Keratinocyte (primary cell): ENCODE results near the gene PRKCA. TPM values are rescaled to one million over a fixed set of nuclear protein-coding genes. Genes with fewer than 3 reads are reported as not detected.

Experiments
- DNase-seq: peaks from one replicate; pipeline ENCODE4 v3.0.0-alpha.2; 2011; ENCODE audit warnings: low read depth, missing footprints, low spot score
- FAIRE-seq: peaks from 2 replicates; lab custom pipeline; 2011; peaks lifted over from hg19 to GRCh38; lab: Jason Lieb, UNC
- H2AFZ ChIP-seq: 2 replicates; pipeline ENCODE4 v1.6.0; 2012; ENCODE audit warnings: low read length, control low read depth, inconsistent platforms; ENCODE audit not compliant: control insufficient read depth
- H3K27ac ChIP-seq: 2 replicates; pipeline ENCODE4 v1.5.1; 2011; ENCODE audit warnings: low read length; ENCODE audit not compliant: control insufficient read depth, insufficient read depth
- H3K27me3 ChIP-seq: 3 replicates; pipeline ENCODE4 v1.6.0; 2011; ENCODE audit warnings: low read length; ENCODE audit not compliant: control insufficient read depth, insufficient read depth; ENCODE audit errors: extremely low read depth
- H3K36me3 ChIP-seq, 2 experiments: 2 replicates in 1 of 2; 3 replicates in 1 of 2; pipeline ENCODE4 v1.5.1; 2011; ENCODE audit warnings: low read length in 2 of 2, mild to moderate bottlenecking in 1 of 2; ENCODE audit not compliant: control insufficient read depth in 2 of 2, insufficient read depth in 2 of 2; ENCODE audit errors: extremely low read depth in 1 of 2
- H3K4me1 ChIP-seq: 3 replicates; pipeline ENCODE4 v1.5.1; 2011; ENCODE audit warnings: low read length; ENCODE audit not compliant: control insufficient read depth, insufficient read depth; ENCODE audit errors: extremely low read depth
- H3K4me2 ChIP-seq: 3 replicates; pipeline ENCODE4 v1.6.0; 2011; ENCODE audit warnings: low read depth, low read length; ENCODE audit not compliant: control insufficient read depth, insufficient read depth; ENCODE audit errors: extremely low read depth
- H3K4me3 ChIP-seq, 3 experiments: fragments of 200-600 bp in 1 of 3; sonication (generic) in 1 of 3; 2 replicates in 2 of 3; 3 replicates in 1 of 3; pipeline ENCODE4 v1.5.1; 2011 to 2016; ENCODE audit warnings: low read length in 3 of 3, mild to moderate bottlenecking in 3 of 3, control low read depth in 2 of 3, inconsistent platforms in 1 of 3, low read depth in 1 of 3, mixed read lengths in 1 of 3, mixed run types in 1 of 3, moderate library complexity in 1 of 3; ENCODE audit not compliant: control insufficient read depth in 2 of 3, insufficient read depth in 2 of 3; ENCODE audit errors: extremely low read depth in 1 of 3
- H3K79me2 ChIP-seq: 2 replicates; pipeline ENCODE4 v1.6.0; 2012; ENCODE audit warnings: low read length; ENCODE audit not compliant: control insufficient read depth, insufficient read depth
- H3K9ac ChIP-seq: 3 replicates; pipeline ENCODE4 v1.6.0; 2011; ENCODE audit warnings: low read length; ENCODE audit not compliant: control insufficient read depth, insufficient read depth; ENCODE audit errors: extremely low read depth
- H3K9me1 ChIP-seq: 3 replicates; pipeline ENCODE4 v1.6.0; 2011; ENCODE audit warnings: low read length; ENCODE audit not compliant: control insufficient read depth, insufficient read depth; ENCODE audit errors: extremely low read depth
- H3K9me3 ChIP-seq: 2 replicates; pipeline ENCODE4 v1.5.1; 2012; ENCODE audit warnings: low read depth, low read length; ENCODE audit not compliant: control insufficient read depth
- H4K20me1 ChIP-seq: 3 replicates; pipeline ENCODE4 v1.6.0; 2011; ENCODE audit warnings: low read length; ENCODE audit not compliant: control insufficient read depth, insufficient read depth; ENCODE audit errors: extremely low read depth
- EZH2 ChIP-seq: IDR thresholded peaks from one replicate; pipeline ENCODE4 v1.6.1; 2012; ENCODE audit warnings: inconsistent platforms, mild to moderate bottlenecking, low read length, moderate library complexity
- dilution Hi-C: fragments of 300-500 bp; cut with MboI; formaldehyde crosslinking; loops from one replicate; pipeline ENCODE4 v1.7.0; 2020; ENCODE audit warnings: low sequenced_read_pairs; ENCODE audit not compliant: extremely low pct_ligation_motif_present
- polyA plus RNA-seq, 5 experiments: library from polyadenylated mRNA; depleted of rRNA in 3 of 5; stranded (reverse) in 3 of 5; stranded (forward) in 1 of 5; unstranded in 1 of 5; fragments of >200 nt; gene quantifications; 1 replicate in 1 of 5; 2 replicates in 3 of 5; 3 replicates in 1 of 5; pipeline versions ENCODE4 v1.2.1 to v1.2.3, GENCODE V29; 2011 to 2012; ENCODE audit warnings: missing spikeins in 2 of 5, low read depth in 1 of 5, low replicate concordance in 1 of 5
- TF ChIP-seq, protein P1 (sequence below), 3 experiments: IDR thresholded peaks in 1 of 3; conservative IDR thresholded peaks in 1 of 3; optimal IDR thresholded peaks in 1 of 3; 2 replicates in 2 of 3; 3 replicates in 1 of 3; pipeline versions ENCODE3 to v1.5.1; 2011; ENCODE audit warnings: low read length in 3 of 3, mild to moderate bottlenecking in 3 of 3, moderate library complexity in 2 of 3, control low read depth in 1 of 3, inconsistent platforms in 1 of 3; ENCODE audit not compliant: insufficient read depth in 2 of 3; ENCODE audit errors: extremely low read depth in 1 of 3

PRKCA gene
- polyA plus RNA-seq, 1 donor (not counting 4 experiments of a cell fraction or from before 2014, with no cell fraction given), result 3.6 TPM

DNA sequence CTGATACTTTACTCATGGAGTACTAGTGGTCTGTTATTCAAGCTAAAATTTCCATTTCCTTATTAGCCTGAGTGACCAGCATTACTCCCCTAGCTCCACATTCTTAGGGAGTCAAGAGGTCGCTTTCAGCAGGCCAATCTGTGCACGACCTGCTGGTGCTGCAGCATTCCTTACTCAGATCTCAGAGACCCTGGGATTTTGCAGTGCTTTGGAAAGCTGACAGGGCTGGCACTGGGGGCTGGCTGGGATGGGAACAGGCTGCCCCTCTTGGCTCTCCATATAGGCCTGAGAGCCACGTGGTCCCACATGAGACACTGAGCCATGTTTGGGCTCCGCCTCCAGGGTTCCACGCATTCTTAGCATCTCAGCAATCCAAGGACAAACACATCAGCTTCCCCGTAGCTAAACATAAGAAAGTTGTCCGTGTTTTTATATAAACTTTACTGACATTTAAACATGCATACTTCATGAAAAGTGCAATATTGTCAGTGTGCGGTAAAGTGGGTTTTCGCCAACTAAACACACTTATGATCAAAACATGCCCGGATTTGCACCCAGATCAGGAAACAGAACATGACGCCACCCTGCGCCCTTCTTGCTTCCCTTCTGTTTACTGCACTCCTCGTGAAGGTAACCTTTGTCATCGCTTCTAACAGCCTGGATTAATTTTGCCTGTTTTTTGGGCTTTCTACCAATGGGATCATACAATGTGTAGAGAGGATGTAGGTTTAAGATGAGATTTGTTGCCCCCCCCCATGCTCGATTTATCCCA lies 278.0 kb downstream of the PRKCA start:
- no peak for DNase-seq

DNA sequence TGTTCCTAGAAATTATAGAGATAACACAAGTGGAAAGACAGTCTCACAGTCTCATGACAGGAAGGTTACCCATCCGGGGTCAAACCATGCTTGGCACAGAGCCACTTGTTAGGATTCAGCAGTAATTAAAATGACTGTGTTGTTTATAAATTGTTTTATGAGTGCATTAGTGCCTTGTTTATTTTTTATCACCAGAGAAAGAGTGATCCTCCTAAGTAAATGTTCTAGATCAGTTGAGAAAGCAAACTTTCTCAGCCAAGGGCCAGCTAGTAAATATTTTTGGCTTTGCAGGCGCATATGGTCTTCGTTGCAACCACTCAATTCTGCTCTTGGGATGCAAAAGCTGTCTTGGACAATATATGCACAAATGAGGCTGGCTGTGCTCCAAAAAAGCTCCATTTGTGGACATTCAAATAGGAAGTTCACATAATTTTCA lies 278.6 kb downstream of the PRKCA start:
- no peaks in the 10 kb centered on the region for H3K4me1 ChIP-seq
- FAIRE-seq (no peak), DNase-seq (no peak)
- no peak overlapping the region for H3K4me3 ChIP-seq
- no peak overlapping the region for H2AFZ ChIP-seq
- no peaks in the 10 kb centered on the region for H4K20me1 ChIP-seq
- no peak overlapping the region for H3K27ac ChIP-seq
- H3K4me2 ChIP-seq, result no peak overlapping the region
- dilution Hi-C loops, result no loop called here
- no peaks in the 10 kb centered on the region for H3K9me1 ChIP-seq
- TF ChIP-seq EZH2, result no peak
- TF ChIP-seq, protein P1, sequence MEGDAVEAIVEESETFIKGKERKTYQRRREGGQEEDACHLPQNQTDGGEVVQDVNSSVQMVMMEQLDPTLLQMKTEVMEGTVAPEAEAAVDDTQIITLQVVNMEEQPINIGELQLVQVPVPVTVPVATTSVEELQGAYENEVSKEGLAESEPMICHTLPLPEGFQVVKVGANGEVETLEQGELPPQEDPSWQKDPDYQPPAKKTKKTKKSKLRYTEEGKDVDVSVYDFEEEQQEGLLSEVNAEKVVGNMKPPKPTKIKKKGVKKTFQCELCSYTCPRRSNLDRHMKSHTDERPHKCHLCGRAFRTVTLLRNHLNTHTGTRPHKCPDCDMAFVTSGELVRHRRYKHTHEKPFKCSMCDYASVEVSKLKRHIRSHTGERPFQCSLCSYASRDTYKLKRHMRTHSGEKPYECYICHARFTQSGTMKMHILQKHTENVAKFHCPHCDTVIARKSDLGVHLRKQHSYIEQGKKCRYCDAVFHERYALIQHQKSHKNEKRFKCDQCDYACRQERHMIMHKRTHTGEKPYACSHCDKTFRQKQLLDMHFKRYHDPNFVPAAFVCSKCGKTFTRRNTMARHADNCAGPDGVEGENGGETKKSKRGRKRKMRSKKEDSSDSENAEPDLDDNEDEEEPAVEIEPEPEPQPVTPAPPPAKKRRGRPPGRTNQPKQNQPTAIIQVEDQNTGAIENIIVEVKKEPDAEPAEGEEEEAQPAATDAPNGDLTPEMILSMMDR (optimal IDR thresholded peaks at IDR 0.05 in 1 of 3, IDR thresholded peaks at IDR 0.05 in 1 of 3, conservative IDR thresholded peaks at IDR 0.05 in 1 of 3; ENCODE audit: extremely low read depth in 1 of 3, insufficient read depth in 2 of 3, low read length in 3 of 3), result no peak
- no peaks in the 10 kb centered on the region for H3K9me3 ChIP-seq
- H3K9ac ChIP-seq, result no peak overlapping the region
- H3K79me2 ChIP-seq, result no peaks in the 10 kb centered on the region
- no peaks in the 10 kb centered on the region for H3K36me3 ChIP-seq
- no peaks in the 10 kb centered on the region for H3K27me3 ChIP-seq

More for the DNA sequence above, 278.0 kb downstream of the PRKCA start:
- no peaks in the 10 kb centered on the region for H3K27me3 ChIP-seq
- no peak overlapping the region for H3K9ac ChIP-seq
- no peak overlapping the region for H3K27ac ChIP-seq
- H3K4me3 ChIP-seq, result no peak overlapping the region
- no peaks in the 10 kb centered on the region for H3K9me3 ChIP-seq
- dilution Hi-C loops, result no loop called here
- no peak overlapping the region for H2AFZ ChIP-seq
- no peaks in the 10 kb centered on the region for H3K36me3 ChIP-seq
- H4K20me1 ChIP-seq, result no peaks in the 10 kb centered on the region
- TF ChIP-seq, protein P1 (optimal IDR thresholded peaks at IDR 0.05 in 1 of 3, IDR thresholded peaks at IDR 0.05 in 1 of 3, conservative IDR thresholded peaks at IDR 0.05 in 1 of 3; ENCODE audit: extremely low read depth in 1 of 3, insufficient read depth in 2 of 3, low read length in 3 of 3), result no peak
- TF ChIP-seq EZH2, result no peak
- no peaks in the 10 kb centered on the region for H3K79me2 ChIP-seq
- no peaks in the 10 kb centered on the region for H3K9me1 ChIP-seq
- FAIRE-seq, result no peak
- H3K4me1 ChIP-seq, result no peaks in the 10 kb centered on the region
- H3K4me2 ChIP-seq, result no peak overlapping the region
